Measurements from ENCODE around the gene GRIK1. TPM values are rescaled to one million over a fixed set of nuclear protein-coding genes. Genes with fewer than 3 reads are reported as not detected.

GRIK1 gene
- total RNA-seq, 1 experiment from 2014 or later = not detected

DNA sequence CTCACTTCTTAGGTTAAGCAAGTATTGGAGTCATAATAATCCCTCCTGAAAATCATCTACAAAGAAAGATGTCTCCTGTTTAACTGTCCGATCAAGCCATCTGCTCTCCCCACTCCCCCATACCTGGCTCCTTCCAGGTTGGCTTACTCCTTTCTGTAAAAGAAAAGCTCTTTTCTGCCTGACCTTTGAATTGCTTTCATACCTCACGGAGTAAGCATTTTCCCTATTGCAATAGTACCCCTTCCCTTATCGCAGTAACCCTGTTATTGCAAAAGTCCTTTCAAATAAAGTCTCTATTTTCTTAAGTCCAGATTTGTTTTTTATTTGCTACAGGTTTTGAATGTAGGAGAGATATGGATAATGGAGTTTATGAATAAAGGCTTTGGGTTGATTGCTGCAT lies 150.4 kb downstream of the GRIK1 start:
- H3K27me3 ChIP-seq (ENCODE audit: low read length) = no peaks in the 10 kb centered on the region
- H3K4me3 ChIP-seq (ENCODE audit: low read length) = no peak overlapping the region
- H3K4me1 ChIP-seq (ENCODE audit: low read length) = no peaks in the 10 kb centered on the region
- H2AFZ ChIP-seq (ENCODE audit: low read length) = no peak overlapping the region
- no peaks in the 10 kb centered on the region for H3K36me3 ChIP-seq (ENCODE audit: insufficient read depth, low read length)
- H3K4me2 ChIP-seq (ENCODE audit: low read depth, low read length, poor library complexity, severe bottlenecking) = no peak overlapping the region
- H3K9me2 ChIP-seq (replicated peaks; ENCODE audit: insufficient read depth, low read length) = no peaks in the 10 kb centered on the region
- H4K20me1 ChIP-seq (ENCODE audit: insufficient read depth, low read depth, low read length) = no peaks in the 10 kb centered on the region
- H3K27ac ChIP-seq (ENCODE audit: low read length) = no peak overlapping the region
- H3K9me3 ChIP-seq (ENCODE audit: low read length) = no peaks in the 10 kb centered on the region
- no peaks in the 10 kb centered on the region for H3K79me2 ChIP-seq (ENCODE audit: low read length)
- H3K9ac ChIP-seq (ENCODE audit: low read length) = no peak overlapping the region
- no peak for DNase-seq

DNA sequence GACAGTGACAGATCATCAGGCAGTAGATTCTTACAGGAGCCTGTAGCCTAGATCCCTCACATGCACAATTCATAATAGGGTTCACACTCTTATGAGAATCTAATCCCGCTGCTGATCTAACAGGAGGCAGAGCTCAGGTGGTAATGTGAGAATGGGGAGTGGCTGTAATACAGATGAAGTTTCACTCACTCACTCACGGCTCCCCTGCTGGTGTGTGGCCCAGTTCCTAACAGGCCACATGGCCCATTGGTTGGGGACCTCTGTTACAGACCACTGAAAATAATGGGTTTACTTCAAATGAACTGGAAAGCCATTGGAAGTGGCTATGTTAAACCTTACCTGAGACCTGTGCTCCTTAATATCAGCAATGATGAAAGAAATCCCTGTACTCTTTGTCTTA lies 151.0 kb downstream of the GRIK1 start:
- no peaks in the 10 kb centered on the region for H3K36me3 ChIP-seq (ENCODE audit: insufficient read depth, low read length)
- H3K4me3 ChIP-seq (ENCODE audit: low read length) = no peak overlapping the region
- DNase-seq = no peak
- no peak overlapping the region for H3K27ac ChIP-seq (ENCODE audit: low read length)
- no peak overlapping the region for H3K9ac ChIP-seq (ENCODE audit: low read length)
- no peak overlapping the region for H2AFZ ChIP-seq (ENCODE audit: low read length)
- no peaks in the 10 kb centered on the region for H4K20me1 ChIP-seq (ENCODE audit: insufficient read depth, low read depth, low read length)
- no peak overlapping the region for H3K4me2 ChIP-seq (ENCODE audit: low read depth, low read length, poor library complexity, severe bottlenecking)
- H3K27me3 ChIP-seq (ENCODE audit: low read length) = no peaks in the 10 kb centered on the region
- H3K9me3 ChIP-seq (ENCODE audit: low read length) = no peaks in the 10 kb centered on the region
- no peaks in the 10 kb centered on the region for H3K9me2 ChIP-seq (replicated peaks; ENCODE audit: insufficient read depth, low read length)
- H3K4me1 ChIP-seq (ENCODE audit: low read length) = no peaks in the 10 kb centered on the region
- no peaks in the 10 kb centered on the region for H3K79me2 ChIP-seq (ENCODE audit: low read length)

DNA sequence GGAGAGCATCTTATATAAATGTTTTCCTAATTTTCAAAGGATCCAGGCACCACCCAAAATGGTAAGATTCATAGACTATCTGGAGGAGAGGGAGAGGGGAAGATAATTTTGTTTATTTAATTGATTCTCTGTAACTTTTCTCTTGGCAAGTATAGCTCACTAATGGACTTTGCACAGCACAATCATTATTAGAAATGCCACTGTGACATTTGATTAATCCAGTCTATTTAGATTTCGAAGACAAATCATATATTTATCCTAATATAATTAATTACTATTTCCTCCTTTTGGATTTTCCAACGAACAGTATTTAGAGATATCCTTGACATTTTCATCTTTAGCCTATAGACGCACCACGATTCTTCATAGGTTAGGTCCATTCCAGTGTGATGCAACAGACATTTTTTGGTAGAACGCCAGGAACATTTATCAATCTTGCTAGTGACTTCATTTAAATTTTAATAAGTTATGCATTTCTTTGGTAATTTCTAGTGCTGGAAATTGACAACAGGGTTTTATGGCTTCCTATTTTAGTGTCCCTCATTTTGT lies 152.4 kb downstream of the GRIK1 start:
- no peaks in the 10 kb centered on the region for H3K9me2 ChIP-seq (replicated peaks; ENCODE audit: insufficient read depth, low read length)
- no peak overlapping the region for H3K27ac ChIP-seq (ENCODE audit: low read length)
- H3K4me2 ChIP-seq (ENCODE audit: low read depth, low read length, poor library complexity, severe bottlenecking) = no peak overlapping the region
- DNase-seq = no peak
- no peak overlapping the region for H2AFZ ChIP-seq (ENCODE audit: low read length)
- H4K20me1 ChIP-seq (ENCODE audit: insufficient read depth, low read depth, low read length) = no peaks in the 10 kb centered on the region
- H3K4me1 ChIP-seq (ENCODE audit: low read length) = no peaks in the 10 kb centered on the region
- no peaks in the 10 kb centered on the region for H3K9me3 ChIP-seq (ENCODE audit: low read length)
- no peaks in the 10 kb centered on the region for H3K79me2 ChIP-seq (ENCODE audit: low read length)
- no peak overlapping the region for H3K4me3 ChIP-seq (ENCODE audit: low read length)
- H3K27me3 ChIP-seq (ENCODE audit: low read length) = no peaks in the 10 kb centered on the region
- no peak overlapping the region for H3K9ac ChIP-seq (ENCODE audit: low read length)
- no peaks in the 10 kb centered on the region for H3K36me3 ChIP-seq (ENCODE audit: insufficient read depth, low read length)

DNA sequence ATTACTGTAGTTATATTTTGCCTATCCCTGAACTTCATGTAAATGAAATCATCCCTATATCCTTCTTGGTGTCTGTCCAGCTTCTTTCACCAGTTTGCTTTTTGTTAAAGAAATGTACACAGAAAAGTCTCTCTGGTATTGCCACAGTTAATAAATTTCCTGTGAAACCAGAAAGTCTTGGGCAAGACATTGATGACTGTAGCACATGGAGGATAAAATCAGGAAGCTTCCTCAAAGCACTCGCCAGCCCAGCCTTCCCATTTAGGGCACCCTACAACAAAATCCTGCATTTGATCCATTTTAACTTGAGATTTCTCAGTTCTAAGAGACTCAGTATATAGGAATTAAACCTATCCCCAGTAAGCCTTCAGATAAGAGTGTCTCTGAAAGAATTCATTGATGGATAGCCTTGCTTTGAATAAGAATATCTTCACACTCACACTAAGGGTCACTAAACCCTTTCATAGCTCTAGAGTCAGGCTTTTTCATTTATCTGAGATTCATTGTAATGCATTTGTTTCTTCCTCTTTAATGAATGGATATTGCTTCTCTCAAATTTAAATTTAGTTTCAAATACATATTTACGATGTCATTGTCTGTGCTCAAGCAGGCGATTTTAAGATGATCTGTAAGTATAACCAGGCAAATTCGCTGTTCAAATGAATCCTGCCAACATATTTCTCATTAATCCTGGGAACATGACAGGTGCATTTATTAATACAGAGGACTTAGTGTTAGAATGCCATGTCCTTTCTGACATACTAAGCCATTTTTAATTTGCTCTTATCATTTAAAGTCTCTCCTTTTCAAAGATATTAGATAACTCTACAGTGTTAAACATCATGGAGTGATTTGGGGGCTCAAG lies 153.1 kb downstream of the GRIK1 start:
- Histone ChIP-seq H3K9me2 (replicated peaks; ENCODE audit: insufficient read depth, low read length) (no peaks in the 10 kb centered on the region), H3K9ac (ENCODE audit: low read length) (no peak overlapping the region), H3K27me3 (ENCODE audit: low read length) (no peaks in the 10 kb centered on the region), H3K4me3 (ENCODE audit: low read length) (no peak overlapping the region), H3K79me2 (ENCODE audit: low read length) (no peaks in the 10 kb centered on the region), H3K9me3 (ENCODE audit: low read length) (no peaks in the 10 kb centered on the region), H3K36me3 (ENCODE audit: insufficient read depth, low read length) (no peaks in the 10 kb centered on the region), H3K4me1 (ENCODE audit: low read length) (no peaks in the 10 kb centered on the region), H3K4me2 (ENCODE audit: low read depth, low read length, poor library complexity, severe bottlenecking) (no peak overlapping the region), H2AFZ (ENCODE audit: low read length) (no peak overlapping the region), H3K27ac (ENCODE audit: low read length) (no peak overlapping the region), H4K20me1 (ENCODE audit: insufficient read depth, low read depth, low read length) (no peaks in the 10 kb centered on the region)
- no peak for DNase-seq

DNA sequence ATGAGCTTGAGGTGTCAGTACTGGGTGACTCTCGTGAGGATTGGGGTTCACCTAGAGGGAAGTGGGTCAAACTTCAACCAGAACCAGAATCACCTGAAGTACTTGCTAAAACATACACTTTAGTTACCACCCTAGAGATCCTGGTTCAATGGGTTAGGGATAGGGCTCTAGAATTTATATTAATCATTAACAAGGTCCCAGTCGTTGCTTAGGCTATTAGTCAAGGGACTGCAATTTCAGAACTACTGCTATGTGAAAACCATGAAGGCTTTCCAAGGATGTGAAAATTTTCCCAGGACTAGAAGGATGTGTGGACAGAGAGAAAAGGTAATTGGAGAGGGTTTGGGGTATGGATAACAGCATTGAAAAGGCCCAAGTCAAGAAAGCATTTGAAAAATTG lies 162.6 kb downstream of the GRIK1 start:
- no peak overlapping the region for H3K4me3 ChIP-seq (ENCODE audit: low read length)

DNA sequence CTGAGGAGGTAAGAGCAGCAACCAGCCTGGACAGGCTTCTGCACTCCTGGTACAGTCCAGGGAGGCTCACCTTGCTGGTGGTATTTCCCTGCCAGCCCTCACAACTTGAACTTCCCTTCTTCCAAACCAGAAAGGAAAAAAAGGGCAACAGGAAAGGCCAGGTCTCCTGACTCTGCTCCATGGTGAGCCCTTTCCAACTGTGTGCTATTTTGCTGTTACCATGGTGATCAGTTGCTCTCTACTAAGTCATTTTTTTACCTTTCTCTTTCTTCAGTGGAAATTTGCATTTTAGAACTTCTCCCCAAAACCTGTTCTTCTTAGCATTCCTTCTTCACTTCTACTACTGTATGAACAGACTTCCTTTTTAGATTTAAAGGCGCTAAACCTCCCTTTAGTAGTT lies 164.3 kb downstream of the GRIK1 start:
- H3K9ac ChIP-seq (ENCODE audit: low read length) = no peak overlapping the region
- no peaks in the 10 kb centered on the region for H3K9me2 ChIP-seq (replicated peaks; ENCODE audit: insufficient read depth, low read length)
- H3K4me1 ChIP-seq (ENCODE audit: low read length) = no peaks in the 10 kb centered on the region
- H3K27ac ChIP-seq (ENCODE audit: low read length) = no peak overlapping the region
- H3K27me3 ChIP-seq (ENCODE audit: low read length) = no peaks in the 10 kb centered on the region; the same call in 1 of the 2 replicates
- H3K36me3 ChIP-seq (ENCODE audit: insufficient read depth, low read length) = no peaks in the 10 kb centered on the region
- no peak for DNase-seq
- no peaks in the 10 kb centered on the region for H4K20me1 ChIP-seq (ENCODE audit: insufficient read depth, low read depth, low read length)
- H3K4me2 ChIP-seq (ENCODE audit: low read depth, low read length, poor library complexity, severe bottlenecking) = no peak overlapping the region
- H3K9me3 ChIP-seq (ENCODE audit: low read length) = no peaks in the 10 kb centered on the region
- H2AFZ ChIP-seq (ENCODE audit: low read length) = no peak overlapping the region
- no peaks in the 10 kb centered on the region for H3K79me2 ChIP-seq (ENCODE audit: low read length)
- H3K4me3 ChIP-seq (ENCODE audit: low read length) = no peak overlapping the region

More for the DNA sequence above, 162.6 kb downstream of the GRIK1 start:
- no peak overlapping the region for H3K9ac ChIP-seq (ENCODE audit: low read length)
- DNase-seq = no peak
- H3K79me2 ChIP-seq (ENCODE audit: low read length) = no peaks in the 10 kb centered on the region
- no peaks in the 10 kb centered on the region for H3K36me3 ChIP-seq (ENCODE audit: insufficient read depth, low read length)
- H3K4me1 ChIP-seq (ENCODE audit: low read length) = no peaks in the 10 kb centered on the region
- no peaks in the 10 kb centered on the region for H3K9me3 ChIP-seq (ENCODE audit: low read length)
- no peaks in the 10 kb centered on the region for H3K27me3 ChIP-seq (ENCODE audit: low read length)
- H3K4me2 ChIP-seq (ENCODE audit: low read depth, low read length, poor library complexity, severe bottlenecking) = no peak overlapping the region
- H2AFZ ChIP-seq (ENCODE audit: low read length) = no peak overlapping the region
- no peak overlapping the region for H3K27ac ChIP-seq (ENCODE audit: low read length)
- no peaks in the 10 kb centered on the region for H3K9me2 ChIP-seq (replicated peaks; ENCODE audit: insufficient read depth, low read length)
- no peaks in the 10 kb centered on the region for H4K20me1 ChIP-seq (ENCODE audit: insufficient read depth, low read depth, low read length)

DNA sequence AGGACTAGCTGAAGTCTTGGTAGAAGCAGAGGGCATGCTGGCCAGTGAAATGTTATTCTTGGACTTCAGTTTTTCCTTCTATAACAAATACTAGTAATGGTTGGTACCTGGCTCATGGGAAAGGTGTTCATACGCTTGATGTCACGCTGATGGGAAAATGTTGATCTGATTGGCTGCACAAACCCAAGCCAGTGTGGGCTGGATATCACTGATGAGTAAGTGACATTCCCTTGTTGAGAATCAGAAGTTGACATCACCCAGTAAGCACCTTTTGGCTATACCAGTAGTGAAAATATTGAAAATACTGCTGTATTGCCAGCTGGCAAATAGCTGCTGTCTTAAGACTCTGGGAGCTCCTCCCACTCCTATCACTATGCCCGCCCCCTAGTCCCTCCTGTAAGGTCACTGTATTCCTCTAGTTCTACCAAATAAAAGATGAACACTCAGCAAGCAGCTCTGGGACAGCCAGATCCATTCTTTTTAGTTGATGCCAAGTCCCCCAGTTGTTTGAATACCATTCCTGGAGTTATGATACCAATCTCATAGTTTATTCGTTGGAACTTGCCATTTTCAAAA lies 168.2 kb downstream of the GRIK1 start:
- no peak overlapping the region for H2AFZ ChIP-seq (ENCODE audit: low read length)

DNA sequence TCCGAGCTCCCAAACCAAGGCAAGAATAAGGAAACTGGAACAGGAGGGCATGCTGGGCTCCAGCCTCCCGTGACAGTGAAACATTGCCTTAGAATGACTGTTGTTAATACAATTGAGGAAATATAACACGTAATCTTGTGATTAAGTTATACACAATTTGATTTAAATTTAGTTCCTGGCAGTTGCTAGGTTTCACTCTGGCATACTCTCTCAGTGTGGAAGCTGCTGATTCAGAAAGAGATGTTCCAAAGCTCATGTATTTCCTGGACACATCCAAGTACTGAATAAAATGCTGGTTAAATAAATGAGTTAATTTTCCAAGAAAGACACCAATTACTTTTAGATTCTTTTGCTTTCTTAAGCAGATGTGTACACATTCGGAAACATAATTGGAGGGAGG lies 176.1 kb downstream of the GRIK1 start:
- H3K36me3 ChIP-seq (ENCODE audit: insufficient read depth, low read length) = no peaks in the 10 kb centered on the region
- H3K9ac ChIP-seq (ENCODE audit: low read length) = no peak overlapping the region
- no peak overlapping the region for H3K4me3 ChIP-seq (ENCODE audit: low read length)
- no peak overlapping the region for H3K4me2 ChIP-seq (ENCODE audit: low read depth, low read length, poor library complexity, severe bottlenecking)
- no peaks in the 10 kb centered on the region for H4K20me1 ChIP-seq (ENCODE audit: insufficient read depth, low read depth, low read length)
- no peaks in the 10 kb centered on the region for H3K27me3 ChIP-seq (ENCODE audit: low read length)
- no peak overlapping the region for H3K27ac ChIP-seq (ENCODE audit: low read length)
- H3K9me2 ChIP-seq (replicated peaks; ENCODE audit: insufficient read depth, low read length) = no peaks in the 10 kb centered on the region
- no peak for DNase-seq
- no peaks in the 10 kb centered on the region for H3K79me2 ChIP-seq (ENCODE audit: low read length)
- H2AFZ ChIP-seq (ENCODE audit: low read length) = no peak overlapping the region
- H3K9me3 ChIP-seq (ENCODE audit: low read length) = no peaks in the 10 kb centered on the region
- no peaks in the 10 kb centered on the region for H3K4me1 ChIP-seq (ENCODE audit: low read length)

More for the DNA sequence above, 168.2 kb downstream of the GRIK1 start:
- no peaks in the 10 kb centered on the region for H3K9me2 ChIP-seq (replicated peaks; ENCODE audit: insufficient read depth, low read length)
- no peaks in the 10 kb centered on the region for H3K9me3 ChIP-seq (ENCODE audit: low read length)
- H3K4me1 ChIP-seq (ENCODE audit: low read length) = no peaks in the 10 kb centered on the region
- no peaks in the 10 kb centered on the region for H3K36me3 ChIP-seq (ENCODE audit: insufficient read depth, low read length)
- H4K20me1 ChIP-seq (ENCODE audit: insufficient read depth, low read depth, low read length) = no peaks in the 10 kb centered on the region
- no peaks in the 10 kb centered on the region for H3K79me2 ChIP-seq (ENCODE audit: low read length)
- DNase-seq = no peak
- H3K27me3 ChIP-seq (ENCODE audit: low read length) = no peaks in the 10 kb centered on the region; the same call in 1 of the 2 replicates
- no peak overlapping the region for H3K9ac ChIP-seq (ENCODE audit: low read length)
- H3K27ac ChIP-seq (ENCODE audit: low read length) = no peak overlapping the region
- no peak overlapping the region for H3K4me2 ChIP-seq (ENCODE audit: low read depth, low read length, poor library complexity, severe bottlenecking)
- no peak overlapping the region for H3K4me3 ChIP-seq (ENCODE audit: low read length)

Measured in Karpas-422 (cell line).